IMR-90 (cell line): ENCODE measurements around the gene ARMCX5. TPM values are rescaled to one million over a fixed set of nuclear protein-coding genes. Genes with fewer than 3 reads are reported as not detected.

ENCODE experiments used
- ATAC-seq: fragments of 200-7000 bp; cut with Tn5 transposase; 2 replicates; pipeline ENCODE4 v1.9.1; 2020; ENCODE audit warnings: low read depth, mild to moderate bottlenecking, moderate library complexity
- BruUV-seq: library from RNA; stranded (reverse); fragments of 400-500 nt; replicated peaks from 2 replicates; lab custom pipeline; 2021; lab: Mats Ljungman, UMichigan
- CTCF ChIA-PET: fragments of 300-600 bp; formaldehyde crosslinking; extraction: SDS; loops from one replicate; lab custom pipeline; 2021; ENCODE audit warnings: antibody characterized with exemption; lab: Yijun Ruan, JAX
- POLR2A ChIA-PET: fragments of 300-600 bp; sonication (Branson Sonifier 250); formaldehyde crosslinking; loops from one replicate; lab custom pipeline; 2022; ENCODE audit warnings: antibody characterized with exemption; ENCODE audit not compliant: unreplicated experiment; lab: Charles Lee
- DNase-seq: peaks from one replicate; pipeline ENCODE4 v3.0.0; 2013
- H2AFZ ChIP-seq: replicated peaks from 2 replicates; pipeline ENCODE3; 2013; ENCODE audit warnings: low read length, mild to moderate bottlenecking; ENCODE audit not compliant: poor library complexity
- H2AK5ac ChIP-seq: 2 replicates; pipeline ENCODE4 v1.6.1; 2013; ENCODE audit warnings: low read depth, low read length, inconsistent platforms
- H2AK9ac ChIP-seq: replicated peaks from 2 replicates; pipeline ENCODE3; 2013; ENCODE audit warnings: mild to moderate bottlenecking, low read depth, low read length, moderate library complexity; ENCODE audit not compliant: poor library complexity
- H2BK120ac ChIP-seq: 2 replicates; pipeline ENCODE4 v1.6.1; 2013; ENCODE audit warnings: low read depth, low read length, inconsistent platforms
- H2BK15ac ChIP-seq: 3 replicates; pipeline ENCODE4 v1.6.1; 2013; ENCODE audit warnings: low read depth, low read length, inconsistent platforms
- H2BK20ac ChIP-seq: 2 replicates; pipeline ENCODE4 v1.6.1; 2013; ENCODE audit warnings: low read depth, mild to moderate bottlenecking, inconsistent platforms, low read length, moderate library complexity
- H2BK5ac ChIP-seq: 2 replicates; pipeline ENCODE4 v1.6.1; 2013; ENCODE audit warnings: mild to moderate bottlenecking, low read depth, low read length, inconsistent platforms; ENCODE audit not compliant: poor library complexity, severe bottlenecking
- H3K14ac ChIP-seq: replicated peaks from 2 replicates; pipeline ENCODE4 v1.6.1; 2013; ENCODE audit warnings: low read depth, low read length, inconsistent platforms
- H3K18ac ChIP-seq: 2 replicates; pipeline ENCODE4 v1.6.1; 2013; ENCODE audit warnings: low read depth, low read length, control low read depth
- H3K23ac ChIP-seq: 2 replicates; pipeline ENCODE4 v1.6.1; 2013; ENCODE audit warnings: low read depth, low read length, inconsistent platforms
- H3K27ac ChIP-seq: 2 replicates; pipeline ENCODE4 v1.5.1; 2013; ENCODE audit warnings: mild to moderate bottlenecking, control low read depth, low read length; ENCODE audit not compliant: insufficient read depth
- H3K27me3 ChIP-seq: 2 replicates; pipeline ENCODE4 v1.6.1; 2013; ENCODE audit warnings: low read length; ENCODE audit not compliant: control insufficient read depth, insufficient read depth
- H3K36me3 ChIP-seq: 2 replicates; pipeline ENCODE4 v1.6.1; 2013; ENCODE audit warnings: low read length, mixed read lengths; ENCODE audit not compliant: control insufficient read depth, insufficient read depth
- H3K4ac ChIP-seq: 2 replicates; pipeline ENCODE4 v1.6.1; 2013; ENCODE audit warnings: low read depth, low read length, inconsistent platforms
- H3K4me1 ChIP-seq: 2 replicates; pipeline ENCODE4 v1.6.1; 2013; ENCODE audit warnings: low read length, mixed read lengths; ENCODE audit not compliant: control insufficient read depth, insufficient read depth
- H3K4me2 ChIP-seq: 2 replicates; pipeline ENCODE4 v1.6.1; 2013; ENCODE audit warnings: low read depth, mild to moderate bottlenecking, control low read depth, low read length, moderate library complexity
- H3K4me3 ChIP-seq: 2 replicates; pipeline ENCODE4 v1.5.1; 2013; ENCODE audit warnings: low read depth, mild to moderate bottlenecking, control low read depth, low read length, moderate library complexity; ENCODE audit not compliant: insufficient read depth
- H3K56ac ChIP-seq: 2 replicates; pipeline ENCODE4 v1.6.1; 2013; ENCODE audit warnings: low read length, inconsistent platforms; ENCODE audit not compliant: insufficient read depth; ENCODE audit errors: extremely low read depth
- H3K79me1 ChIP-seq, 2 experiments: 2 replicates each; pipeline ENCODE4 v1.6.1; 2013; ENCODE audit warnings: low read length in 2 of 2, inconsistent platforms in 1 of 2, low read depth in 1 of 2
- H3K9ac ChIP-seq: 2 replicates; pipeline ENCODE4 v1.6.1; 2013; ENCODE audit warnings: low read depth, low read length, control low read depth
- H3K9me1 ChIP-seq: 2 replicates; pipeline ENCODE4 v1.6.1; 2013; ENCODE audit warnings: low read length, inconsistent platforms; ENCODE audit not compliant: insufficient read depth
- H3K9me3 ChIP-seq: 2 replicates; pipeline ENCODE4 v1.6.1; 2013; ENCODE audit warnings: low read length; ENCODE audit not compliant: control insufficient read depth, insufficient read depth
- H4K20me1 ChIP-seq: 2 replicates; pipeline ENCODE4 v1.6.1; 2013; ENCODE audit warnings: low read length, inconsistent platforms; ENCODE audit not compliant: insufficient read depth
- H4K5ac ChIP-seq: 2 replicates; pipeline ENCODE4 v1.6.1; 2013; ENCODE audit warnings: mild to moderate bottlenecking, low read depth, low read length, control low read depth
- H4K8ac ChIP-seq, 2 experiments: 2 replicates each; pipeline ENCODE4 v1.6.1; 2013; ENCODE audit warnings: low read depth in 2 of 2, low read length in 2 of 2, control low read depth in 1 of 2, inconsistent platforms in 1 of 2
- H4K91ac ChIP-seq: 2 replicates; pipeline ENCODE4 v1.6.1; 2013; ENCODE audit warnings: low read depth, low read length, inconsistent platforms; ENCODE audit not compliant: insufficient read depth
- CEBPB ChIP-seq: IDR thresholded peaks from 2 replicates; pipeline ENCODE4 v1.6.1; 2012; ENCODE audit warnings: low read depth, low read length, improper control_type of control experiment
- CTCF ChIP-seq: conservative IDR thresholded peaks from 2 replicates; pipeline ENCODE4 v1.5.1; 2012; ENCODE audit warnings: mild to moderate bottlenecking, low read depth, low read length, improper control_type of control experiment
- FOS ChIP-seq: fragments of 150-350 bp; IDR thresholded peaks from 2 replicates; pipeline ENCODE4 v1.6.1; 2016; ENCODE audit warnings: low read depth, low read length
- MAFK ChIP-seq: IDR thresholded peaks from 2 replicates; pipeline ENCODE4 v1.6.1; 2012; ENCODE audit warnings: low read depth, low read length, improper control_type of control experiment
- MXI1 ChIP-seq: IDR thresholded peaks from 2 replicates; pipeline ENCODE4 v1.6.1; 2012; ENCODE audit warnings: low read depth, mild to moderate bottlenecking, low read length, moderate library complexity, borderline replicate concordance
- NFE2L2 ChIP-seq: fragments of 150-350 bp; IDR thresholded peaks from 2 replicates; pipeline ENCODE4 v1.6.1; 2016; ENCODE audit warnings: low read depth, mild to moderate bottlenecking, low read length
- POLR2A ChIP-seq: IDR thresholded peaks from 2 replicates; pipeline ENCODE4 v1.6.1; 2012; ENCODE audit warnings: mild to moderate bottlenecking, low read depth, low read length
- RAD21 ChIP-seq: IDR thresholded peaks from 2 replicates; pipeline ENCODE4 v1.6.1; 2012; ENCODE audit warnings: low read length, improper control_type of control experiment
- RCOR1 ChIP-seq: IDR thresholded peaks from 2 replicates; pipeline ENCODE4 v1.6.1; 2012; ENCODE audit warnings: mild to moderate bottlenecking, low read length, improper control_type of control experiment; ENCODE audit not compliant: insufficient replicate concordance
- RFX5 ChIP-seq: IDR thresholded peaks from 2 replicates; pipeline ENCODE4 v1.8.0; 2012; ENCODE audit warnings: low read depth, mild to moderate bottlenecking, low read length, moderate library complexity
- SMC3 ChIP-seq: fragments of 150-350 bp; IDR thresholded peaks from 2 replicates; pipeline ENCODE4 v1.6.1; 2016; ENCODE audit warnings: low read depth, mild to moderate bottlenecking, antibody characterized with exemption, low read length, moderate library complexity
- USF2 ChIP-seq: fragments of 150-350 bp; IDR thresholded peaks from 2 replicates; pipeline ENCODE4 v1.6.1; 2017; ENCODE audit warnings: mild to moderate bottlenecking, antibody characterized with exemption, low read length, low read depth
- WGBS, 2 experiments: methylation state at CpG; one replicate each; pipeline versions ENCODE4 v1.1.5 to v1.1.7; 2013; ENCODE audit warnings: missing lambda C conversion rate in 2 of 2; ENCODE audit not compliant: insufficient read length in 1 of 2; ENCODE audit errors: extremely low coverage in 2 of 2; 5-methylcytosine and 5-hydroxymethylcytosine counted together
- dilution Hi-C: fragments of 300-500 bp; cut with HindIII; formaldehyde crosslinking; loops from one replicate; pipeline ENCODE4 v1.14.3; 2018; ENCODE audit warnings: low sequenced_read_pairs; ENCODE audit not compliant: unreplicated experiment
- in situ Hi-C: fragments of 300-500 bp; cut with MboI; formaldehyde crosslinking; loops from 3 replicates; pipeline ENCODE4 v1.14.3; 2019; ENCODE audit warnings: low sequenced_read_pairs, inconsistent platforms, mixed read lengths
- intact Hi-C: fragments of 100-400 bp; cut with micrococcal nuclease; formaldehyde crosslinking; loops from 2 replicates; pipeline ENCODE4 v1.10.0; 2022
- polyA plus RNA-seq, 3 experiments: library from polyadenylated mRNA; depleted of rRNA; stranded (reverse); fragments of >200 nt; gene quantifications; 2 replicates each; pipeline ENCODE4 v1.2.3, GENCODE V29; 2012; ENCODE audit warnings: low replicate concordance in 1 of 3
- total RNA-seq: library from RNA; depleted of rRNA; stranded (reverse); fragments of >200 nt; gene quantifications from 2 replicates; pipeline ENCODE4 v1.2.3, GENCODE V29; 2012

Gene ARMCX5
- total and polyA plus RNA-seq, 2 of the 4 experiments (the other 2 are of a cell fraction) = 12.2 to 24.9 TPM

GRCh38 chrX:102627640-102628039 lies 28.3 kb downstream of the ARMCX5 start:
- no peak for TF ChIP-seq POLR2A
- TF ChIP-seq CTCF = no peak
- no peak for TF ChIP-seq RFX5
- TF ChIP-seq SMC3 = no peak
- TF ChIP-seq NFE2L2 = no peak
- no peak for TF ChIP-seq MXI1
- no peak for TF ChIP-seq CEBPB
- no peak for TF ChIP-seq MAFK
- TF ChIP-seq FOS = no peak
- no peak for TF ChIP-seq RAD21
- no peak for TF ChIP-seq USF2
- no peak for TF ChIP-seq RCOR1
- H3K9ac ChIP-seq = no peak overlapping the region
- H3K4me1 ChIP-seq = peaks cover 3% of the 10 kb centered on the region; the same call in 1 of the 2 replicates
- no peaks in the 10 kb centered on the region; the same call in 1 of the 2 replicates for H3K9me3 ChIP-seq
- no peak overlapping the region for H3K27ac ChIP-seq
- no peaks in the 10 kb centered on the region for H4K20me1 ChIP-seq
- no peak overlapping the region for H3K56ac ChIP-seq
- H3K14ac ChIP-seq = no peak overlapping the region
- H4K91ac ChIP-seq = no peak overlapping the region
- ATAC-seq (no peak), DNase-seq (no peak)
- 0 out of 2 replicates have a peak, but pooled peaks cover 2% of the 10 kb centered on the region for H3K9me1 ChIP-seq
- no peak overlapping the region for H2AK5ac ChIP-seq
- no peak overlapping the region for H2AK9ac ChIP-seq
- no peak overlapping the region for H4K5ac ChIP-seq
- POLR2A ChIA-PET = no interaction called here
- no peak overlapping the region for H4K8ac ChIP-seq
- no TSS peak for BruUV-seq
- no peak overlapping the region for H2BK120ac ChIP-seq
- CTCF ChIA-PET = no interaction called here
- no peak overlapping the region for H3K23ac ChIP-seq
- no peak overlapping the region for H2AFZ ChIP-seq
- no peak overlapping the region for H3K4me3 ChIP-seq
- dilution Hi-C loops = no loop called here
- no peaks in the 10 kb centered on the region; the same call in 1 of the 2 replicates for H3K27me3 ChIP-seq
- no peak overlapping the region for H2BK20ac ChIP-seq
- peaks cover 0 to 4% of the 10 kb centered on the region in 2 experiments; a peak in 1 of 4 replicates for H3K79me1 ChIP-seq
- intact Hi-C loops = no loop called here
- H3K18ac ChIP-seq = no peak overlapping the region
- in situ Hi-C loops = no loop called here
- no peak overlapping the region for H3K4ac ChIP-seq
- H2BK15ac ChIP-seq = no peak overlapping the region
- no peak overlapping the region for H2BK5ac ChIP-seq
- WGBS, 2 experiments = no CpG with 5 or more reads among the region's 1 CpG
- no peak overlapping the region for H3K4me2 ChIP-seq
- 0 out of 2 replicates have a peak, but pooled peaks cover 2% of the 10 kb centered on the region for H3K36me3 ChIP-seq
